IMR-90 (cell line): ENCODE data around the gene NDUFB10.

ENCODE experiments used
- MXI1 ChIP-seq: IDR thresholded peaks from 2 replicates; pipeline ENCODE4 v1.6.1; 2012; ENCODE audit warnings: low read depth, mild to moderate bottlenecking, low read length, moderate library complexity, borderline replicate concordance
- POLR2A ChIP-seq: IDR thresholded peaks from 2 replicates; pipeline ENCODE4 v1.6.1; 2012; ENCODE audit warnings: mild to moderate bottlenecking, low read depth, low read length

DNA sequence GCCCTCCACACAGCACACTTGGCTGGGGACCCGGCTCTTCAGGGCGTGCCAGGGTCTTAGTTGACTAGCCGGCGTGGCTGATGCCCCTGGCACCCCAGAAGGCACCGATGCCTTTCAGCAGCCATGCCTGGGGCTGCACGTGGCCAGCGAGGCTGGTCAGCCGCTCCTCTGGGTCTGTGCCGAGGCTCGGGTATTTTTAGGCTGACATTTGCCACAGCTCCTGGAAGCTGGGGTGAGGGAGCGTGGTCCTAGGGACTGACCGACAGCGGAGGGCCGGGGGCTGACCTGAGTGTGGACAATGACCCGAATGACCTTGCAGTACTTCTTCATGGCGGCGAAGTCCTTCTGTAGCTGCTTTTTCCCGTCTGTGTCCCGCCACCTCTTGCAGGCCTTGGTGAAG lies 8.8 kb upstream of the NDUFB10 start:
- TF ChIP-seq POLR2A = no peak
- TF ChIP-seq MXI1 = no peak
